ENCODE results near the gene MYO1G. TPM values are rescaled to one million over a fixed set of nuclear protein-coding genes. Genes with fewer than 3 reads are reported as not detected.

Gene MYO1G
- total RNA-seq, 2 experiments from 2014 or later, result 155 to 157 TPM

DNA sequence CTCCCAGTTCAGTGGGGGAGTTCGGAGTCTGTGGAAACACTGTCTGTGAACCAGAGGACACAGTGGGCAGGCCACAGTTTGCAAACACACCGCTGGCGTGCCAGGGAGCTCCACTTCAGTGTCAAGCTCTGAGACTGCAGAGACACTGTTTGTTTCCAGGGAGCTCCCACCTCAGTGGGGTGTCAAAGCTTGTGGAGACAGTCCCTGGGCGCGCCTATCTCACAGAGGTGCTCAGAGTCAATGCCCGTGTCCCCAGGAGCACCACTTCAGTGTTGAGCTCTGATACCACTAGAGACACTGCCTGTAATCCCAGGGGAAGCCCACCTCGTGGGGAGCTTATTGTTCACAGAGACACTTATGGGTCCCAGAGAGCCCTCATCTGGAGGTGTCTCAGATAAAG lies 4.3 kb downstream of the MYO1G start:
- peaks cover 78% of the 10 kb centered on the region for H3K4me1 ChIP-seq (ENCODE audit: insufficient read depth, low read length)
- no peaks in the 10 kb centered on the region for H3K9me3 ChIP-seq (ENCODE audit: control insufficient read depth in 1 of 2, insufficient read depth in 1 of 2, low read length in 2 of 2)
- no peaks in the 10 kb centered on the region for H3K9me3 Mint-ChIP-seq
- no peaks in the 10 kb centered on the region for H3K27me3 ChIP-seq (ENCODE audit: control insufficient read depth in 1 of 2, insufficient read depth in 2 of 2, low read length in 2 of 2)
- H3K36me3 Mint-ChIP-seq (ENCODE audit: low read depth), result peaks cover 73% of the 10 kb centered on the region
- no peak overlapping the region for H3K27ac ChIP-seq (ENCODE audit: low read depth in 1 of 2, low read length in 2 of 2)
- no peak for ATAC-seq (ENCODE audit: poor library complexity)
- CTCF ChIA-PET, result interaction anchor here (1.2 to 3.9 kb wide), 15 partner anchors 10 to 177 kb away, joined by 3 to 62 read pairs (median 7); partner anchors contain the start of genes CCM2 and TBRG4
- no peaks in the 10 kb centered on the region for H3K27me3 Mint-ChIP-seq
- TF ChIP-seq, protein P1, sequence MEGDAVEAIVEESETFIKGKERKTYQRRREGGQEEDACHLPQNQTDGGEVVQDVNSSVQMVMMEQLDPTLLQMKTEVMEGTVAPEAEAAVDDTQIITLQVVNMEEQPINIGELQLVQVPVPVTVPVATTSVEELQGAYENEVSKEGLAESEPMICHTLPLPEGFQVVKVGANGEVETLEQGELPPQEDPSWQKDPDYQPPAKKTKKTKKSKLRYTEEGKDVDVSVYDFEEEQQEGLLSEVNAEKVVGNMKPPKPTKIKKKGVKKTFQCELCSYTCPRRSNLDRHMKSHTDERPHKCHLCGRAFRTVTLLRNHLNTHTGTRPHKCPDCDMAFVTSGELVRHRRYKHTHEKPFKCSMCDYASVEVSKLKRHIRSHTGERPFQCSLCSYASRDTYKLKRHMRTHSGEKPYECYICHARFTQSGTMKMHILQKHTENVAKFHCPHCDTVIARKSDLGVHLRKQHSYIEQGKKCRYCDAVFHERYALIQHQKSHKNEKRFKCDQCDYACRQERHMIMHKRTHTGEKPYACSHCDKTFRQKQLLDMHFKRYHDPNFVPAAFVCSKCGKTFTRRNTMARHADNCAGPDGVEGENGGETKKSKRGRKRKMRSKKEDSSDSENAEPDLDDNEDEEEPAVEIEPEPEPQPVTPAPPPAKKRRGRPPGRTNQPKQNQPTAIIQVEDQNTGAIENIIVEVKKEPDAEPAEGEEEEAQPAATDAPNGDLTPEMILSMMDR (IDR thresholded peaks at IDR 0.05), result no peak
- H3K4me1 Mint-ChIP-seq (ENCODE audit: low read depth), result peaks cover 53% of the 10 kb centered on the region
- intact Hi-C loops (cut with DNase I, micrococcal nuclease), result no loop called here
- POLR2A ChIA-PET, result interaction anchor here (1.0 to 16.1 kb wide), 10 partner anchors 8 to 1048 kb away, joined by 3 to 321 read pairs (median 9); partner anchors contain the start of genes CCM2, TBRG4 and UBE2D4
- H3K36me3 ChIP-seq (ENCODE audit: insufficient read depth, low read length), result peaks cover 74% of the 10 kb centered on the region
- H3K4me3 ChIP-seq (ENCODE audit: low read length), result no peak overlapping the region
- peak overlapping the region; percentile 95 for H3K27ac Mint-ChIP-seq
- DNase-seq, result no peak
- peak overlapping the region; percentile 64 for H3K4me3 Mint-ChIP-seq

DNA sequence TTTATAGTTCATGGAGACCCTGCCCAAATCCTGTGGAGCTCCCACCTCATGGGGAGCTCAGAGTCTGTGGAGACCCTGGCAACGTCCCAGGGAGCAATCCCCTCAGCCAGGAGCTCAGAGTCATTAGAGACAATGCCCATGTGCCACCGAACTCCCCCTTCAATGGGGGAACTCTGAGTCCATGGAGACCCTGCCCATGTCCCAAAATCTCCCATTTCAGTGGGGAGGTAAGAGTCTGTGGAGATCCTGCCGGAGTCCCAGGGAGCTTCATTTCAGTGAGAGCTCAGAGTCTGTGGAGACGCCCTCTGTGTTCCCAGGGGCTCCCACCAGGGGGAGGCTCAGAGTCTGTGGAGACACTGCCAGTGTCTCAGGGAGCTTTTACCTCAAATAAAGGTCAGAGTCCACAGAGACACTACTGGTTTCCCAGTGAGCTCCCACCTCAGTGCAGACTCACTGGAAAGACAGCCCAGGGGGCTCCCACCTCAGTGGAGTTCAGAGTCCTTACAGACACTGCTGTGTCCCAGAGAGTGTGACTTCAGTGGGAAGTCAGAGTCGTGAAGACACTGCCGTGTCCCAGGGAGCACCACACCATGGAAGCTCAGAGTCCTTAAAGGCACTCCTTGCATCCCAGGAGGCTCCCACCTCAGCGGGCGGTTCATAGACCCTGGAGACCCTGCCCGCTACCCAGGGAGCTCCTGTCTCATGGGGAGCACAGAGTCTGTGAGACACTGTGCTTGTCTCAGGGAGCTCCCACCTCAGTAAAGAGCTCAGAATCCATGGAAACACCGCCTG lies 5.0 kb downstream of the MYO1G start:
- peak overlapping the region; percentile 95 for H3K27ac Mint-ChIP-seq
- H3K4me3 Mint-ChIP-seq, result peak overlapping the region; percentile 25
- H3K36me3 Mint-ChIP-seq (ENCODE audit: low read depth), result peaks cover 72% of the 10 kb centered on the region
- no peaks in the 10 kb centered on the region for H3K9me3 Mint-ChIP-seq
- no peaks in the 10 kb centered on the region for H3K27me3 Mint-ChIP-seq
- H3K27me3 ChIP-seq (ENCODE audit: control insufficient read depth in 1 of 2, insufficient read depth in 2 of 2, low read length in 2 of 2), result no peaks in the 10 kb centered on the region
- H3K27ac ChIP-seq (ENCODE audit: low read depth in 1 of 2, low read length in 2 of 2), result peak overlapping the region in 1 of 2 donors; percentile 1
- DNase-seq, result peak; percentile 45 to 78 (median 65)
- H3K4me1 Mint-ChIP-seq (ENCODE audit: low read depth), result peaks cover 45% of the 10 kb centered on the region
- intact Hi-C loops (cut with DNase I, micrococcal nuclease), result loop anchor here (1.0 to 2.0 kb wide), 2 partner anchors 55 to 162 kb away; no protein-coding TSS in a partner anchor
- peaks cover 73% of the 10 kb centered on the region for H3K4me1 ChIP-seq (ENCODE audit: insufficient read depth, low read length)
- ChIA-PET POLR2A (interaction anchor here (1.0 to 16.1 kb wide), 15 partner anchors 9 to 1048 kb away, joined by 3 to 321 read pairs (median 7); partner anchors contain the start of genes CCM2, H2AZ2, TBRG4 and UBE2D4), CTCF (interaction anchor here (0.6 to 3.9 kb wide), 37 partner anchors 9 to 176 kb away, joined by 3 to 62 read pairs (median 5); partner anchors contain the start of genes CCM2 and TBRG4)
- H3K36me3 ChIP-seq (ENCODE audit: insufficient read depth, low read length), result peaks cover 82% of the 10 kb centered on the region
- TF ChIP-seq, protein P1 (IDR thresholded peaks at IDR 0.05), result peak; percentile 67
- ATAC-seq (ENCODE audit: poor library complexity), result peak; percentile 48
- no peaks in the 10 kb centered on the region for H3K9me3 ChIP-seq (ENCODE audit: control insufficient read depth in 1 of 2, insufficient read depth in 1 of 2, low read length in 2 of 2)
- no peak overlapping the region for H3K4me3 ChIP-seq (ENCODE audit: low read length)

DNA sequence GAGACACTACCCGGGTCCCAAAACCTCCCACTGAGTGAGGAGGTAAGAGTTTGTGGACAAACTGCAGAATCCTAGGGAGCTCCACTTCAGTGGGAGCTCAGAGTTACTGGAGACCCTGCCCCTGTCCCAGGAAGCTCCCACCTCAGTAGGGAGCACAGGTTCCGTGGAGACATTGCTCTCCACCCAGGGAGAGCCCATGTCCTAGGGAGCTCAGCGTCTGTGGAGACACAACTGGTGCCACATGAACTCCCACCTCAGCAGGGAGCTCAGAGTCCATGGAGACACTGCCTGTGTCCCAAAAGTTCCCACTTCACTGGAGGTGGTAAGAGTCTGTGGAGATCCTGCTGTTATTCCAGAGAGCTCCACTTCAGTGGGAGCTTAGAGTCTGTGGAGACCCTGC lies 6.3 kb downstream of the MYO1G start:
- Histone ChIP-seq H3K4me1 (ENCODE audit: insufficient read depth, low read length) (peaks cover 60% of the 10 kb centered on the region), H3K4me3 (ENCODE audit: low read length) (no peak overlapping the region), H3K36me3 (ENCODE audit: insufficient read depth, low read length) (peaks cover 93% of the 10 kb centered on the region), H3K27me3 (ENCODE audit: control insufficient read depth in 1 of 2, insufficient read depth in 2 of 2, low read length in 2 of 2) (no peaks in the 10 kb centered on the region), H3K9me3 (ENCODE audit: control insufficient read depth in 1 of 2, insufficient read depth in 1 of 2, low read length in 2 of 2) (no peaks in the 10 kb centered on the region), H3K27ac (ENCODE audit: low read depth in 1 of 2, low read length in 2 of 2) (no peak overlapping the region)
- TF ChIP-seq, protein P1 (IDR thresholded peaks at IDR 0.05), result no peak
- intact Hi-C loops (cut with DNase I, micrococcal nuclease), result loop anchor here in 1 of 2 experiments (2.0 kb wide), 1 partner anchor 56 kb away; no protein-coding TSS in a partner anchor
- no peak overlapping the region for H3K4me3 Mint-ChIP-seq
- DNase-seq (no peak), ATAC-seq (ENCODE audit: poor library complexity) (no peak)
- no peaks in the 10 kb centered on the region for H3K9me3 Mint-ChIP-seq
- CTCF ChIA-PET, result interaction anchor here (1.0 to 3.9 kb wide), 5 partner anchors 26 to 164 kb away, joined by 3 to 62 read pairs (median 13); partner anchors contain the start of gene CCM2
- POLR2A ChIA-PET, result interaction anchor here (0.6 to 16.1 kb wide), 7 partner anchors 10 to 139 kb away, joined by 3 to 321 read pairs (median 8); partner anchors contain the start of genes CCM2, H2AZ2 and TBRG4
- no peaks in the 10 kb centered on the region for H3K27me3 Mint-ChIP-seq
- peaks cover 33% of the 10 kb centered on the region for H3K4me1 Mint-ChIP-seq (ENCODE audit: low read depth)
- peaks cover 73% of the 10 kb centered on the region for H3K36me3 Mint-ChIP-seq (ENCODE audit: low read depth)
- peak overlapping the region; percentile 95 for H3K27ac Mint-ChIP-seq
